Right ventricle myocardium superior (tissue), 1 donor: Measurements from ENCODE around the gene ZG16B. TPM values are rescaled to one million over a fixed set of nuclear protein-coding genes. Genes with fewer than 3 reads are reported as not detected.

Experiments used
- ATAC-seq: fragments of 200-7000 bp; cut with Tn5 transposase; one replicate; pipeline ENCODE4 v1.9.1; 2020; ENCODE audit warnings: mild to moderate bottlenecking; ENCODE audit not compliant: poor library complexity
- DNase-seq: peaks from one replicate; pipeline ENCODE4 v3.0.0-alpha.2; 2020
- intact Hi-C: fragments of 100-400 bp; cut with DNase I; formaldehyde crosslinking; loops from one replicate; pipeline ENCODE4 v1.11.2; 2022
- total RNA-seq: library from RNA; stranded (reverse); fragmentation: NEBNext Ultra II Directional; extraction: Animal tissue kit (Norgen Biotek cat#: 25700); gene quantifications from one replicate; pipeline ENCODE4 v1.2.1, GENCODE V29; 2021
- donor health status: DM: no; HTN: yes; CAD: no; lungs with severe emphysema.

Gene ZG16B
- total RNA-seq, 1 donor from 2014 or later, result not detected

GRCh38 chr16:2820836-2821486 is 9.1 kb upstream of the ZG16B start:
- no peak for ATAC-seq
- intact Hi-C loops, result no loop called here
- peak; percentile 22 for DNase-seq

GRCh38 chr16:2821487-2822157 is 8.5 kb upstream of the ZG16B start:
- DNase-seq (no peak), ATAC-seq (no peak)
- intact Hi-C loops, result no loop called here

GRCh38 chr16:2822158-2822495 is 8.0 kb upstream of the ZG16B start:
- intact Hi-C loops, result no loop called here
- DNase-seq (no peak), ATAC-seq (no peak)

GRCh38 chr16:2822496-2822895 is 7.6 kb upstream of the ZG16B start:
- DNase-seq (no peak), ATAC-seq (no peak)
- intact Hi-C loops, result no loop called here

GRCh38 chr16:2824626-2825025 is 5.5 kb upstream of the ZG16B start:
- ATAC-seq (no peak), DNase-seq (no peak)
- intact Hi-C loops, result no loop called here

- intact Hi-C loops, result no loop called here
- ATAC-seq, result no peak
- DNase-seq, result peak; percentile 33
Measured at GRCh38 chr16:2825049-2825742, 4.9 kb upstream of the ZG16B start.

GRCh38 chr16:2825906-2826305 is 4.2 kb upstream of the ZG16B start:
- ATAC-seq (no peak), DNase-seq (no peak)
- intact Hi-C loops, result no loop called here

GRCh38 chr16:2826591-2827373 is 3.3 kb upstream of the ZG16B start:
- ATAC-seq, result no peak
- intact Hi-C loops, result no loop called here
- no peak for DNase-seq

GRCh38 chr16:2827374-2827791 is 2.7 kb upstream of the ZG16B start:
- peak; percentile 24 for DNase-seq
- no peak for ATAC-seq
- intact Hi-C loops, result no loop called here

- intact Hi-C loops, result no loop called here
- no peak for ATAC-seq
- peak; percentile 29 for DNase-seq
Measured at GRCh38 chr16:2827831-2828520, 2.1 kb upstream of the ZG16B start.

GRCh38 chr16:2828521-2828840 is 1.6 kb upstream of the ZG16B start:
- no peak for ATAC-seq
- DNase-seq, result peak; percentile 2
- intact Hi-C loops, result no loop called here

- ATAC-seq (no peak), DNase-seq (peak; percentile 20)
- intact Hi-C loops, result no loop called here
Measured at GRCh38 chr16:2828876-2829430, 1.1 kb upstream of the ZG16B start.

GRCh38 chr16:2830355-2830695 is 222 bp downstream of the ZG16B start:
- intact Hi-C loops, result no loop called here
- ATAC-seq, result no peak

GRCh38 chr16:2831203-2831602 is 1.1 kb downstream of the ZG16B start:
- ATAC-seq (no peak), DNase-seq (peak; percentile 39)
- intact Hi-C loops, result no loop called here

More at GRCh38 chr16:2830355-2830695, 222 bp downstream of the ZG16B start:
- DNase-seq, result no peak

- intact Hi-C loops, result no loop called here
- no peak for ATAC-seq
- peak; percentile 4 for DNase-seq
Measured at GRCh38 chr16:2833776-2834175, 3.7 kb downstream of the ZG16B start.

- no peak for ATAC-seq
- intact Hi-C loops, result no loop called here
- no peak for DNase-seq
Measured at GRCh38 chr16:2834968-2835367, 4.9 kb downstream of the ZG16B start.

- intact Hi-C loops, result no loop called here
- no peak for ATAC-seq
- DNase-seq, result no peak
Measured at GRCh38 chr16:2835638-2836493, 5.8 kb downstream of the ZG16B start.
